Measurements from ENCODE around the gene TPD52L1.
"Not testable (repeated sequence)": the region's sequence is repeated elsewhere in the genome, so short reads cannot be mapped to it uniquely, and the experiment has no call there.

Gene TPD52L1

DNA sequence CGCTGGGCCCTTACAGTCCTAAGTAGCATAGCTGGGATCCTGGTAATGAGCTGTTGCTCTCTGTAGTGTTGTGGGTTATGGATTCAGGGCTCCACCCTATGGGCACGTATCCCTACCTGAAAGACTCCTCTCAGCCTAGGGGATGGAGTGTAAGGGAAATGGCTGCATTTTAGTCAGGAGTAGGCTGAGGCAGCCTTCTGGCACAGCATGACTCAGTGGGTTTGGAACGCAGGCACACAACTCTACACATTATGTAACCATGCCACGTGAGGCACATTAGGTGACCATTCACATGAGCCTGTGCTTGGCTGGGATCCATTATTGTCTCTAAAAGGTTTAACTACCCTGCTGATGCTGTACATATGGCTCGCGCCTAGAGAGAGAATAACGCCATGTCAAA lies 120.4 kb downstream of the TPD52L1 start:
- peak; percentile 20 for DNase-seq (ENCODE audit: low spot score)

DNA sequence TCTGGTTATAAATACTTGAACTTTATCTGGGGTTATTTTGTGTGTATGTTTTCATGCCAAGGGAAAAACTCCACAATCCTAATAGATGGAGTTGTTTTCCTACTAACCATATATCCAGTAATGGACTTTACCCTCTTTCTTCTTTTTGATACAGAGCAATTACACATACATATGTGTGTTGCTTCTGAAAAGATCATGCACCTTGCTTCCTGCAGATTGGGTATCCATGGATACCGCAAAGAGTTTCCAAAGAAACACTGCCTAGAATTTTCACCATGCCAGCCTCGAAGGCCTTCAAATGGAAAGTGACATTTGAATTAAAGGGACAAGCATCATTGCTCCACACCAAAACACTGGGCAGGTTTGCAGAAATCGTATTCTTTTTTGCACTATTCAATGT lies 121.4 kb downstream of the TPD52L1 start:
- no peak for DNase-seq (ENCODE audit: low spot score)

DNA sequence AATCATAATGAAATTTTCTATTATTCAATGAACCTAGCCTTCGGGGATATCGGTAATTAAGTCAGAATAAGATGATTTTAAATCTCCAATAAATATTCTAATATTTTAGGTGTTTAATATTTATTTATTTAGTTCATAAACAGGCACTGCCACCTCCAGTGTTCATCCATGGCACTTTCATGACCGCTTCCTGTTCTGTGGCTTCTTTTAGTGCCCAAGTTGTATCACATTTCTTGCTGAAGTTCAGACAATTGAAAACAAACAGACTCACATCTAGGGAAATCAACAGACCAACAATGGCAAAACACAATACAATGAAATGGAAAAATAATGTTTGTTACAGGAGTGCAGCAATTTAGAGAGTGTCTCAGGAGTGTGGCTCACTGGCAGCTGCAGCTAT lies 122.2 kb downstream of the TPD52L1 start:
- DNase-seq (ENCODE audit: low spot score): no peak

DNA sequence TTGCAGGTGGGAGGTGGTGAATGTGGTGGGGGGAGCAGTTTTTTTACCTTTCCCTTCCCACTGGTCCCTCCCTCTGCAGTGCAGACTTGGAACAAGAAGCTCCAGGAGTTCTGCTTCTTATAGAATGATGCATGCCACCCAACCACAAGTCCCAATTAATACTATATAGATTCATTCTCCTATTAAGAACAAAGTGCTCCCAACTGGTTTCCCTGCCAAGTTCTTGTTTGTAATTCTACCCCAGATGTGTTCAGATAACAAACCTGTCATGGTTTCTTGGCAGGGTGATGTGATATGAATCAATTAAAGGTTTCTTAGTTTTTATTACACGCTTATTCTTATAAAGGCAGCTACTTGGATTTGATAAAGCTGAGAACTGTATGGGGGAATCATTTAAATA lies 124.3 kb downstream of the TPD52L1 start:
- DNase-seq (ENCODE audit: low spot score): no peak

DNA sequence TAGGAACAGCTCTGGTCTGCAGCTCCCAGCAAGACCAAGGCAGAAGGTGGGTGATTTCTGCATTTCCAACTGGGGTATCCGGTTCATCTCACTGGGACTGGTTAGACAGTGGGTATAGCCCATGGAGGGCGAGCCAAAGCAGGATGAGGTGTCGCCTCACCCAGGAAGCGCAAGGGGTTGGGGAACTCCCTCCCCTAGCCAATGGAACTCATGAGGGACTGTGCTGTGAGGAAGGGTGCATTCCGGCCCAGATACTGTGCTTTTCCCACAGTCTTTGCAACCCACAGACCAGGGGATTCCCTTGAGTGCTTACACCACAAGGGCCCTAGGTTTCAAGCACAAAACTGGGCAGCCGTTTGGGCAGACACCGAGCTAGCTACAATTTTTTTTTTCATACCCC lies 126.4 kb downstream of the TPD52L1 start:
- DNase-seq (ENCODE audit: low spot score): no peak

DNA sequence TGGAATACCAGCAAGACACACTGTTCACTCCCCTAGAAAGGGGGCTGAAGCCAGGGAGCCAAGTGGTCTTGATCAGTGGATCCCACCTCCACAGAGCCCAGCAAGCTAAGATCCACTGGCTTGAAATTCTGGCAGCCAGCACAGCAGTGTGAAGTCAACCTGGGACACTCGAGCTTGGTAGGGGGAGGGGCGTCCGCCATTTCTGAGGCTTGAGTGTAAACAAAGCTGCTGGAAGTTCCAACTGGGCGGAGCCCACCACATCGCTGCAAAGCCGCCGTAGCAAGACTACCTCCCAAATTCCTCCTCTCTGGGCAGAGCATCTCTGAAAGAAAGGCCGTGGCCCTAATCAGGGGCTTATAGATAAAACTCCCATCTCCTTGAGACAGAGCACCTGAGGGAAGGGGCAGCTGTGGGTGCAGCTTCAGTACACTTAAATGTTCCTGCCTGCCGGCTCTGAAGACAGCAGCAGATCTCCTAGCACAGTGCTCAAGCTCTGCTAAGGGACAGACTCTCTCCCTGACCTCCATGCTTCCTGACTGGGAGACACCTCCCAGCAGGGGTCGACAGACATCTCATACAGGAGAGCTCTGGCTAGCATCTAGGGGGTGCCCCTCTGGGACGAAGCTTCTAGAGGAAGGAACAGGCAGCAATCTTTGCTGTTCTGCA lies 126.9 kb downstream of the TPD52L1 start:
- DNase-seq (ENCODE audit: low spot score): not testable (repeated sequence)

DNA sequence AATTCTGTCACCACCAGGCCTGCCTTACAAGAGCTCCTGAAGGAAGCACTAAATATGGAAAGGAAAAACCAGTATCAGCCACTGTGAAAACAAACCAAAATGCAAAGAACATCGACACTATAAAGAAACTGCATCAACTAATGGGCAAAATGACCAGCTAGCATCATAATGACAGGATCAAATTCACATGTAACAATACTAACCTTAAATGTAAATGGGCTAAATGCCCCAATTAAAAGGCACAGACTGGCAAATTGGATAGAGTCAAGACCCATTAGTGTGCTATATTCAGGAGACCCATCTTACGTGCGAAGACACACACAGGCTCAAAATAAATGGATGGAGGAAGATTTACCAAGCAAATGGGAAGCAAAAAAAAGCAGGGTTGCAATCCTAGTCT lies 128.9 kb downstream of the TPD52L1 start:
- not testable (repeated sequence) for DNase-seq (ENCODE audit: low spot score)

DNA sequence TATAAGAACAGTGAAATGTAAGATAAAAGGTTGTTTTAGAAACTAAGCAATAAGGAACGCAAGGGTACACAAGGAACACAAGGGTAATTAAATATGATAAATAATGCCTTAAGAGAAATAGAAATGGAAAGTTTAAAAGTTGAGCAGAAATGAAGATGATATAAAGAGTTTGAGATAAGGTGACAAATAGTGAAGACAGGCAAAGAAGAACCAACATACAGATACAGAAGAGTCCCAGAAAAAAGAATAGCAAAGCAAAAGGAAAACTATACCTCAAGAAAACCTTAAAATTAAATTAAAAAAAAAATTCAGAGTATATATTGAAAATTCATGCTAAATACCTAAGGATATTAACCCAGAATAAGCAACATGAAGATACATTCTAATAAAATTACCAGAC lies 131.8 kb downstream of the TPD52L1 start:
- no peak for DNase-seq (ENCODE audit: low spot score)

DNA sequence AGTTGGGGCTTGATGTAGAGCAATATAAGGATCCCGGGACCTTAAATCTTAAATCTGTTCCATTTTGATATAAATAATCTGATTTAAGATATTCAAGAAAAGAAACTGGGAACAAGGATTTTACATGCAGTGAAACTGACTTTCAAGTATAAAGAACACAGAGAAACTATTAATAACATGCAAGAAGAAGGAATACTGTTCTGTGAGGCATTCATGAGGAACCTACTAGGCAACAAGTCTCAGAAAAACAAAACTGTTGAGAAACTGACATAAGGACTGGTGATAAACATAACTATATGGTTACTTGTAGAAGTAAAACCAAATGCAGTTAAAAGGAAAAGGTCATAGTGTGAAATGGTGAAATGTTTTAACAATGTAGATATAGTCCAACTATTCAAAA lies 132.4 kb downstream of the TPD52L1 start:
- no peak for DNase-seq (ENCODE audit: low spot score)

DNA sequence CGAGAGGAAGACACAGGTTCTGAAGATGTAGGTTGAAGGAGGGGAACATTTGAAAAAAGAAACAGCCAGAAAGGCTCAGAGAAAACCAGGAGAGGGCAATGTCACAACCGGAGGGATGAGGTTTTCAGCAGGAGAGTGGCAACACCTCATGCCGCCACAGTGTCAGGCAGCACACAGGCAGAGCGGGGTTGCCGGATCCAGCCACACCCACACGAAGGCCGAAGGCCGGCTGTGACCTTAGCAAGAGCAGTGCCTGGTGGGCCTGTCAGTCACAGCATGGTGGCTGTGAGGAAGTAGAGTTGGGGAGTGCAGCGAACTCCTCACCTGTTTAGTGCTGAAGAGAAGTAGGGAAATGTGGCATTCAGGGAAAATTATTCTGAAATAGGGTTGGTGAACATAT lies 134.1 kb downstream of the TPD52L1 start:
- DNase-seq (ENCODE audit: low spot score): no peak

DNA sequence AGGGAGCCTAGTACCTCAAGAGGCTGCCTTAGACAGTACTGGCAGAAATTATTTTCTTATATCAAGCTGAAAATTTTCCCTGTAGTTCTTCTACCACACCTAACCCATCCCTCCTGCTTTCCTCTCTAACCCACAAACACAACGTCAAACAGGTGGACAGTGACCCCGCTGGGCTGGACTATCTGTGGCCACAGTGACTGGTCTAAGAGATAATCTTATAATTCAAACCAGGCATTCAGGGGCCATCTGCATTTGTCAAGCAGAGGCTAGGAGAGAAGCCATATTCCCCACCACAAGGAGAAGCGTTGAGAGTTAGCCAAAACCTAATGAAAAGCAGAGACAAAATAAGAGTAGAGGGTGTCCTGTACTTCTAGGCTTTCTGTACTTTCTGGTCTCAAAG lies 140.0 kb downstream of the TPD52L1 start:
- DNase-seq (ENCODE audit: low spot score): no peak

DNA sequence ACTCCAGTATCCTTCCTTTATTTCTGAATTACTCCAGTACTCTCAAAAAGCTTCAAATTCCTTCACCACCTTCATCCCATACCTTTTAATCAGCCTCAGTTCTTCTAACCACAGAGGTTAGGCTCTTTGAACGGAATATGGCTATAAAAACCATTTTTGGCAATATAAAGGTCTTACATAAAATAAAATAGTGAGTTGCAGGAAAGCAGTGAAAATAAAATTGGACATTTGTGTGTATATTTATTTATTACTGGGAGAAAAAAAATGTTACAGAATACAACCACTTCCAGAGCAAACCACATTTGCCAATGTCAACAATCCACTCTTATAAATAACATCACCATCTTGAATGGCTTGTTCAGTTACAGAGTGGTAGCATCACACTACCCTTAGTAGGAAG lies 140.5 kb downstream of the TPD52L1 start:
- DNase-seq (ENCODE audit: low spot score): no peak

DNA sequence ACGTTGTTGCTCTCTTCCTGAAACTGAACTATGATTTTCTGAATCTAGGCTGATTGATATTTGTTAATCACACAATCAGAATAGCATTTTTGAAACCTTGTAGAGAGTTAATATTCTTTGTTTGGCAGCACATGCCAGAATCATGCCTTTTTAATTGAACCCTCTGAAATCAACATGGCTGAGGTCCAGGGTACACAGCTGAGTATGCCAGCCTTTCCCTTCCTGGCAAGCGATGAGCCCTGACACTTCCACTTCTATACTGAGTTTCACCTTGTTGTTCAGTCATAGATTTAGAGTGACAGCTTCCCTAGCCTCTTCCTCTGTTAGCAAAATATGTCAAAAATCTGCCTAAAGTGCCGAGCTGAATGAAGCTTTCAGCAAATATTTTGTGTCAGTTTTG lies 141.4 kb downstream of the TPD52L1 start:
- DNase-seq (ENCODE audit: low spot score): no peak

DNA sequence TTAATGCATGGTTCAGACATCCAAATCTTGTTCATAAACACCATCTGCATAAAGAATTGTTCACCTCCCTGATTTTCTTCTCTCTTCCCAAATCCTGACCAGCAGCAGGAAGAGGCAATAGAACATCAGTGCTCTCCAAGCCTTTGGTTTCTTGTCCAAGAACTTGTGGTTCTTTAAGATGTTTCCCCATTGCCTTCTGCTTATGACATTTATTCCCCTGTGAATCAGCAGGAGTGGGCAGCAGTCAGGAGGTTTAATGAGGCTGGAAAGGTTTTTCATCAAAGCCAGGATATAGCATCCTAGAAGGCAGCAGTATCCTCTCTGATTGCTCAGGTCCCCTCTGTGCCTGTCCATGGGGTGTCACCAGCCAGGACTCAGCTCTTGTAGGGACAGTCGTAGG lies 142.9 kb downstream of the TPD52L1 start:
- DNase-seq (ENCODE audit: low spot score): no peak

DNA sequence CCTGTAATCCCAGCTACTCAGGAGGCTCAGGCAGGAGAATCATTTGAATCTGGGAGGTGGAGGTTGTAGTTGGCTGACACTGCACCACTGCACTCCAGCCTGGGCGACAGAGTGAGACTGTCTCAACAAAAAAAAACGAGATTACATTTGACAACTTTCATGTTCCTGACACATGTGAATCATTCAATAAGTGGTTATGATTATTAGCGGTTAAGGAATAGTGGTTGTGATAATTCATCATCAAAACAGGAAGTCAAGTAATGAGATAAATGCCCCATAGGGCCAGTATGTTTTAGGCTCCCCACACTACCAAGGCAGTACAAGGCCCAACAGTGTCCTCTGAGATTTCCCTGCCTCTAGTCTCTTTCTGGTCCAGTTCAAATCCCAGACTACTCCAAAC lies 145.7 kb downstream of the TPD52L1 start:
- DNase-seq (ENCODE audit: low spot score): no peak

DNA sequence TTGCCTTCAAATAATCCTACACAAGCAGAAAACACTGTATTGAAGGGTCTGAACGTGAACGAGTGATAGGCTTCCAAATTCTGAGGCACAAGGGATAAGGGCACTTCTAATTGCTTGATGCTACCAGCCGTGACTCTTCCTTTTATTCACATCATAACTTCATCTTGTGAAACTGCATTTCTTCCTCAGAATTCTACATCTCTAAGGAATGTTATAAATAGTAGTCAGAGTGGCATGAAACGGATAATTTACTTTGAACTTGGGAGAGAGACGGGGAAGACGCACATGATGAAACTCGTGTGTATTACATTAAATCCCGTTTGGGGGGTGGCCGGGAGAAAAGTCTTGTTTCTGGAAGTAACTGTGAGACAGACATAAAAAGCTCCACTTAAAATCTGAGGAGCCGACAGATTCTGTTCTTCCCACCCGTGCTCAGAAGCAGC lies 147.4 kb downstream of the TPD52L1 start:
- DNase-seq (ENCODE audit: low spot score): peak; percentile 55

DNA sequence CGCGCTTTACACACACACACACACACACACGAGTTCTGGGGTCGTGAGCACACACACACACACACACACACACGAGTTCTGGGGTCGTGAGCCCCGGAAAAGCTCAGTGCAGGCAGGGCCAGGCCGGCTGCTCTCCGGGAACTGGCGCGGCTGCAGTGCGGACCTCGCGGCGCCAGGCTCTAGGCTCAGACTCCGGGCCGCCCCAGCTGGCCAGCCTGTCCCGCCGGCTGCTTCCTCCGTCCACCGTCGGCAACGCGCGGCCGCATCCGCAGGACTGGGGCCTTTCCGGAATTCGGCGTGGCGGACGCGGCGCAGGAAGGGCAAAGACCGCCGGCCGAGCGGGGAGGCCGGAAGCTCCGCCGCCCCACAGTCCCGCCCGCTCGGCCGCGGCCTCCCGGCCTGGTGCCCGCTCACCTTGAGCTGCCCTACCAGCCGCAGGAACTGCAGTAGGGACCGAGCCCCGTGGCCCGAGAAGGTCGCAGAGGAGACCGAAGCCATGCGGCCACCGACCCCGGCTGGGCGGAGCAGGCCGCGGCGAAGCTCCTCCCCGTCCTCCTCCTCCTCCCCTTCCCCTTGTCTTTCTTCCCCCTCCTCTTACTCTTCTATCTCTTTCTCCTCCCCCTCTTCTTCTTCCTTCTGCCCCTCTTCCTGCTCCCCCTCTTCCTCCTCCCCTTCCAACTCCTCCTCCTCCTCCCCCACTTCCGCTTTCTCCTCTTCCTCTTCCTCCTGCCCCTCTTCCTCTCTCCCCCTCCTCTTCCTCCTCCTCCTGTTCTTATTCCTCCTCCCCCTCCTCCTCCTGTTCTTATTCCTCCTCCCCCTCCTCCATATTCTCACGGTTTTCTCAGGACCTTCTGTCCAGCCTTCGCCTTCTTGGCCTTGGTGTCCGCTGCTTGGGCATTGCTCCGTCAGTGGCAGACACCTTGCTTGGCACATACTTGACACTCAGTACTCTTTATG lies 148.1 kb downstream of the TPD52L1 start, which contains the start of gene HDDC2:
HDDC2 (minus strand) TSS at position 533 of the 957 bp plus-strand sequence; CDS start at position 498, 35 bp downstream.
- DNase-seq (ENCODE audit: low spot score): peak; percentile 61

DNA sequence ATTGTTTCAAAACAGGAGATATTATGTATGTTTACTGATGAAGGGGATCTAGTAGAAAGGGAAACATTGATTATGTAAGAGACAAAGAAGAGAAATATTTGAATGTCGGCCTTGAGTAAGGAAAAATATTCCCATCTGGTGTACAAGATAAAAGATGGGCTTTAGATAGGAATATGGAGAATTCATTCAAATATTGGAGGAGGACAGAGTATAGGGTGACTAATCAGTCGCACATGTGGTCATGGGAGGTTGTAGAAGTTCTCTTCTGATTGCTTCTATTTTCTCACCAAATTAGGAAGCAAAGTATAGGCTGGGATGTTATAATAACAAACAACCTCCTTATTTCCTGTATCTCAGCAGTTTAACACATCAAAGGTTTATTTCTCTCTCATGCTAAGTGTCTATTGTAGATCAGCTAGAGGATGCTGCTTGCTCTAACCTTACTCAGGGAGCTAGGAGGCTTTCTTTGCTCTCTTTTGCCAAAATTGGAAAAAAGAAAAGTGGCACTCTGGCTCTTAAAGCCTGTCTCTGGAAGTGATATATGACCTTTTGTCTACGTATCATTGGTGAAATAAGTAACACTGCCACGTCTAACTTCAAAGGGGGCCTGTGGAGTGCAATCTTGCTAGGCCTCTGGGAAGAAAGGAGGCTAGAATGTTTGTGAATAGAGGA lies 149.4 kb downstream of the TPD52L1 start:
- no peak for DNase-seq (ENCODE audit: low spot score)

DNA sequence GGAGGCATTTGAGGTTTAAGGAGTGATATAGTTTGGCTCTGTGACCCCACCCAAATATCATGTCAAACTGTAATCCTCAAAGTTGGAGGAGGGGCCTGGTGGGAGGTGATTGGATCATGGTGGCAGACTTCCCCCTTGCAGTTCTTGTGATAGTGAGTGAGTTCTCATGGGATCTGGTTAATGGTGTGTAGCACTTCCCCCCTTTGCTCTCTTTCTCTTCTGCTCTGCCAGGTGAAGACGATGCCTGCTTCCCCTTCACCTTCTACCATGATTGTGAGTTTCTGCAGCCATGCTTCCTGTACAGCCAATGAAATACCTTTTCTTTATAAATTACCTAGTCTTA lies 149.9 kb downstream of the TPD52L1 start:
- no peak for DNase-seq (ENCODE audit: low spot score)

DNA sequence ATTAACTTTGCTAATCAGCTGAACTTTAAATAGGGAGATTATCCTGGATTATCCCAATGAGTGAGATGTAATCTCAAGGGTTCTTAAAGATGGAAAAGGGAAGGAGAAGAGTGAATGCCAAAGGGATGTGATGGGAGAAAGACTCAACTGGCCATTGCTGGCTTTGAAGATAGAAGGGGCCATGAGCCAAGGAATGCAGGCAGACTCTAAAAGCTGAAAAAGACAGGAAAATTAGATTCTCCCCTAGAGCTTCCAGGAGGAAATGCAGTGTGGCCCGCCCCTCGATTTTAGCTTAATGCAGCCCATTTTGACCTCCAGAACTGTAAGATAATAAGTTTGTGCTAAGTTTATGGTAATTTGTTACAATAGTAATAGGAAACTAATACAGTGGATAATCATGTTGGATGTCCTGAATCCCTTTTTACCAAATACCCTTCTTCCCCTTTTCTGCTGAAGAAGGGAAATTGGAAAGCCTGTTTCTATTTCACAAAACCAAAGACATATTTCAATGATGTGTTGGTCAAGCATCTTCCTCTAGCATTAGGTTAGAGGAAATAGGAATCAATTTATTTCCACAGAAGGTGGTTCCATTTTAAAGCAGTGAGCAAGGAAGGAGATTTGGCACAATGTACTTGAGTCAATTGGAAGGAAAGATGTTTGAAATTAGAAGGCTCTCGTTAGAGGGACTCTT lies 151.5 kb downstream of the TPD52L1 start:
- DNase-seq (ENCODE audit: low spot score): no peak

DNA sequence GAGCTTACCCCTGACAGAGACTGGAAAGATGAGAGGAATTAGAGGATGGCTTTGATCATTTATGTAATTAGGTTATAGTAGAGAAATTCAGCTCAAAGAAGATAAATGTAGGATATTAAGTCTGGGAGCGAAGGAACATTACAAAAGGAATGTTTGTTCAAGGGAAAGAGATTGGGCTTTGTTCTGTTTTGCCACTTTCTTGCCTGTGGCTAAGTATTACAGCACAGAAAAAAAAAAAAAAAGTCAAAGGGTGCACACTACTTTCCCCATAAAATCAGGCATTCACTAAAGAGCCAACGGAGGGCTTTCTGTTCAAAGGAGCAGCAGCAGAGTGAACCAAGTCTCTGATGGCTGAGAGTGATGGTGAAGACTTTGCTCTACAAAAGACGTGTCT lies 153.2 kb downstream of the TPD52L1 start:
- DNase-seq (ENCODE audit: low spot score): no peak

DNA sequence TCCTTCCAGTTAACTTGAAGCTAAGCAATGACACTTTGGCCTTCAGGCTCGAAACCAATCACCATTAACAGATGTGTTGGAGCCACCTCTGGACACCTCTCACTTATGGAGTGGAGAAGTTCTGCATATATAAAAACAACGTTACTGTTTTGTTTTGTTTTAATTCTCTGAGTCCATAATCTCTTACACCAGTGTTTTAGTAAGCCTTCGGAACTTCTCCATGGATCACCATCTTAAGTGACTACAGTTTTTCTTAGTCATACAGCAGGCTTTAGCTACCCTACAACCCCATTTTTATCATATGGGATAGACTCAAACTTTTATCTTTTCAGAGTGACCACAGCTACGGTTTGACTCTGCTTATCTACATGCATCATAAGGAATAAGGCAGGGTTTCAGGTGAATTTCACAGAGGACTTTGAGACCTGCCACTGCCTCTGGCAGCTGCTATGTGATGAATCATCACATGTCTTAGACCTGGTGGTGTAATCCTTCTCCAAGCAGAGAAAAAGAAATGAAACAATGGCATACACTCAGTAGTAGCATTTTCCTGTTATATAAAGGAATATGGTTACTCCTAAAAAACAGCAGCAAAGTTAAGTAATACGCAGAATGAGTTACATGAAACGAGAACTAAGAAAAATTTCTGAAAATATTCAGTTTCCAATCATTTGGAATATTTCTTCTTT lies 153.7 kb downstream of the TPD52L1 start:
- DNase-seq (ENCODE audit: low spot score): no peak
